T-cell (primary cell): ENCODE data around the gene THTPA. TPM values are rescaled to one million over a fixed set of nuclear protein-coding genes. Genes with fewer than 3 reads are reported as not detected.

Experiments
- ATAC-seq, 4 experiments: fragments of 200-7000 bp in 3 of 4; fragments of 150-1000 bp in 1 of 4; cut with Tn5 transposase; replicated peaks in 1 of 4; 1 replicate in 3 of 4; 2 replicates in 1 of 4; pipeline ENCODE4 v1.10.0; 2021; ENCODE audit warnings: moderate library complexity in 3 of 4, mild to moderate bottlenecking in 2 of 4, moderate number of reproducible peaks in 1 of 4
- CTCF ChIA-PET, 2 donors: fragments of 300-600 bp; sonication (Branson Sonifier 250); formaldehyde crosslinking; loops; one replicate each; lab custom pipeline; 2022; ENCODE audit warnings: antibody characterized with exemption in 2 of 2; lab: Charles Lee
- POLR2A ChIA-PET, 2 donors: fragments of 300-600 bp; sonication (Branson Sonifier 250); formaldehyde crosslinking; loops; one replicate each; lab custom pipeline; 2022; ENCODE audit warnings: antibody characterized with exemption in 2 of 2; lab: Charles Lee
- DNase-seq, 35 experiments: peaks; one replicate each; pipeline versions ENCODE4 v3.0.0 to v3.0.0-alpha.2; 2013 to 2023
- H3K27ac ChIP-seq: one replicate; pipeline ENCODE4 v1.5.1; 2013; ENCODE audit warnings: low read length
- H3K27me3 ChIP-seq, 2 experiments: replicated peaks in 1 of 2; 1 replicate in 1 of 2; 2 replicates in 1 of 2; pipeline versions ENCODE4 v1.6.1 to v1.7.0; 2013; ENCODE audit warnings: low read length in 1 of 2, mixed read lengths in 1 of 2; ENCODE audit not compliant: control insufficient read depth in 2 of 2, insufficient read depth in 2 of 2; ENCODE audit errors: extremely low read depth in 1 of 2
- H3K36me3 ChIP-seq, 2 donors: 1 replicate in 1 of 2; 2 replicates in 1 of 2; pipeline versions ENCODE4 v1.6.1 to v1.7.0; 2013; ENCODE audit warnings: low read length in 1 of 2; ENCODE audit not compliant: control insufficient read depth in 2 of 2, insufficient read depth in 1 of 2; ENCODE audit errors: extremely low read depth in 1 of 2
- H3K4me1 ChIP-seq, 2 experiments: 1 replicate in 1 of 2; 2 replicates in 1 of 2; pipeline versions ENCODE4 v1.6.1 to v1.7.0; 2013; ENCODE audit warnings: low read length in 2 of 2, mixed read lengths in 1 of 2; ENCODE audit not compliant: insufficient read depth in 2 of 2, control insufficient read depth in 1 of 2; ENCODE audit errors: extremely low read depth in 1 of 2
- H3K4me3 ChIP-seq, 2 donors: 1 replicate in 1 of 2; 2 replicates in 1 of 2; pipeline versions ENCODE4 v1.5.1 to v1.7.0; 2013; ENCODE audit warnings: mild to moderate bottlenecking in 2 of 2, low read length in 1 of 2, moderate library complexity in 1 of 2; ENCODE audit not compliant: control insufficient read depth in 1 of 2; ENCODE audit errors: extremely low read depth in 1 of 2
- H3K9me3 ChIP-seq: 2 replicates; pipeline ENCODE4 v1.7.0; 2013
- H3K27ac Mint-ChIP-seq, 2 donors: one replicate each; pipeline ENCODE4 v1.8.0; 2020 to 2021; ENCODE audit warnings: mild to moderate bottlenecking in 2 of 2, mixed read lengths in 2 of 2
- H3K27me3 Mint-ChIP-seq, 2 donors: one replicate each; pipeline ENCODE4 v1.8.0; 2021 to 2022; ENCODE audit warnings: mixed read lengths in 2 of 2
- H3K36me3 Mint-ChIP-seq: one replicate; pipeline ENCODE4 v1.8.0; 2021; ENCODE audit warnings: mixed read lengths
- H3K4me1 Mint-ChIP-seq, 3 donors: one replicate each; pipeline ENCODE4 v1.8.0; 2020 to 2022; ENCODE audit warnings: mixed read lengths in 3 of 3, mild to moderate bottlenecking in 1 of 3
- H3K4me3 Mint-ChIP-seq, 3 donors: one replicate each; pipeline ENCODE4 v1.8.0; 2020 to 2022; ENCODE audit warnings: mild to moderate bottlenecking in 3 of 3, mixed read lengths in 3 of 3, moderate library complexity in 3 of 3
- H3K9me3 Mint-ChIP-seq, 3 donors: one replicate each; pipeline ENCODE4 v1.8.0; 2020 to 2022; ENCODE audit warnings: mixed read lengths in 3 of 3
- WGBS: methylation state at CpG from one replicate; pipeline ENCODE4 v1.1.5; 2013; ENCODE audit warnings: missing lambda C conversion rate; ENCODE audit not compliant: insufficient coverage; 5-methylcytosine and 5-hydroxymethylcytosine counted together
- total RNA-seq, 35 experiments: library from RNA in 6 of 35; stranded (reverse) in 6 of 35; fragments of 120-200 nt in 1 of 35; gene quantifications; one replicate each; pipeline versions ENCODE4 v1.2.1 to v1.2.4 and lab custom pipeline; 2013 to 2026

Gene THTPA
- total RNA-seq, 5 donors from 2014 or later (not counting 1 experiment from before 2014, with no cell fraction given): 13.3 to 26.4 (median 20.5) TPM

DNA sequence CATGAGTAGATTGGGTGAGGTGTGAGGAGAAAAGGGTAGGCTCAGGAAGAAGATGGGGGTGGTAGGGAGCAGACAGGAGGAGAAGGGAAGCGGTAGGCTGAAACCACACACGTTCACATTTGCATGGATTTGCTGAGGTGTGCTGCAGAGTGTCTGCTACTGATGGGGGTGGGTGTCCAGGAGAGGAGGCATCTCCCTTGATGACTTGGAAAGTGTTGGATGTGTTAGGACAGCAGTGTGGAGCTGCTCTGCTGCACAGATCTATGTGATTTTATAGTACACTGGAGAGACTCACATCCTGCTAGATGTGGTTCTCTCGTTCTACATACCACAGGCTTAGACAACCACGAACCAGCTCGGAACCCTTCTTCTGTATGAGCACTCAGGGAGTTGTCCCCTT, 13.8 kb upstream of the THTPA start:
- peaks cover 0 to 9% of the 10 kb centered on the region in 2 experiments for H3K27me3 ChIP-seq
- H3K4me1 ChIP-seq: peaks cover 0 to 3% of the 10 kb centered on the region in 2 experiments
- H3K4me3 ChIP-seq: no peak overlapping the region
- no peaks in the 10 kb centered on the region for H3K9me3 Mint-ChIP-seq
- H3K4me1 Mint-ChIP-seq: no peaks in the 10 kb centered on the region
- DNase-seq (no peak), ATAC-seq (no peak)
- H3K36me3 ChIP-seq: no peaks in the 10 kb centered on the region
- CTCF ChIA-PET: interaction anchor here (0.6 to 1.3 kb wide), 4 partner anchors 9 to 367 kb away, joined by 3 to 10 read pairs (median 4); no protein-coding TSS in a partner anchor
- H3K4me3 Mint-ChIP-seq: no peak overlapping the region
- 61% methylated on average over 3 of the region's 5 CpGs for WGBS
- no peak overlapping the region for H3K27ac ChIP-seq
- POLR2A ChIA-PET: no interaction called here
- no peaks in the 10 kb centered on the region for H3K9me3 ChIP-seq
- H3K27me3 Mint-ChIP-seq: peaks cover 0 to 6% of the 10 kb centered on the region in 2 donors
- H3K36me3 Mint-ChIP-seq: no peaks in the 10 kb centered on the region
- no peak overlapping the region for H3K27ac Mint-ChIP-seq

DNA sequence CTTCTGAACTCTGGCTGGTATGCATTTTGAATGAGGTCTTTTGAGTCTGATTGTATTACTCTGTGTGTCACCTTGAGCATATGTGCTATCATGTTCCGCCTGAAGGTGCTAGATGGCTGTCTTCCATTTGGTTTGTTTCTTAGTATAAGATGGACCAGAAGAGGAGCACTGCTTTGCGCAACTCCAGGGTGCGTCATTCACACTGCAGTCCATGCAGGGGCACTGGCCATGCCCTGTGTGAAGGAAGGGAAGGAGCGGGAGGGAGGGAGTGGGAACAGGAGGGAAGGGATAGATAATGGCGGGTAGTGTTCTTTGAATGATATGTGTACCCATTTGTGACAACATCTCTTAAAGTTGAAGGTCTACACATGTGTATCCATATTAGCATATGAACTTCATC, 12.7 kb upstream of the THTPA start:
- Mint-ChIP-seq H3K27me3 (peaks cover 0 to 6% of the 10 kb centered on the region in 2 donors), H3K9me3 (no peaks in the 10 kb centered on the region), H3K36me3 (no peaks in the 10 kb centered on the region), H3K27ac (no peak overlapping the region), H3K4me3 (no peak overlapping the region), H3K4me1 (no peaks in the 10 kb centered on the region)
- H3K4me1 ChIP-seq: peaks cover 0 to 3% of the 10 kb centered on the region in 2 experiments
- ChIA-PET POLR2A (no interaction called here), CTCF (no interaction called here)
- H3K9me3 ChIP-seq: no peaks in the 10 kb centered on the region
- no peak overlapping the region for H3K27ac ChIP-seq
- WGBS: 94% methylated on average over 3 of the region's 5 CpGs
- no peaks in the 10 kb centered on the region for H3K36me3 ChIP-seq
- no peak for DNase-seq
- peaks cover 0 to 9% of the 10 kb centered on the region in 2 experiments for H3K27me3 ChIP-seq
- no peak for ATAC-seq
- no peak overlapping the region for H3K4me3 ChIP-seq

DNA sequence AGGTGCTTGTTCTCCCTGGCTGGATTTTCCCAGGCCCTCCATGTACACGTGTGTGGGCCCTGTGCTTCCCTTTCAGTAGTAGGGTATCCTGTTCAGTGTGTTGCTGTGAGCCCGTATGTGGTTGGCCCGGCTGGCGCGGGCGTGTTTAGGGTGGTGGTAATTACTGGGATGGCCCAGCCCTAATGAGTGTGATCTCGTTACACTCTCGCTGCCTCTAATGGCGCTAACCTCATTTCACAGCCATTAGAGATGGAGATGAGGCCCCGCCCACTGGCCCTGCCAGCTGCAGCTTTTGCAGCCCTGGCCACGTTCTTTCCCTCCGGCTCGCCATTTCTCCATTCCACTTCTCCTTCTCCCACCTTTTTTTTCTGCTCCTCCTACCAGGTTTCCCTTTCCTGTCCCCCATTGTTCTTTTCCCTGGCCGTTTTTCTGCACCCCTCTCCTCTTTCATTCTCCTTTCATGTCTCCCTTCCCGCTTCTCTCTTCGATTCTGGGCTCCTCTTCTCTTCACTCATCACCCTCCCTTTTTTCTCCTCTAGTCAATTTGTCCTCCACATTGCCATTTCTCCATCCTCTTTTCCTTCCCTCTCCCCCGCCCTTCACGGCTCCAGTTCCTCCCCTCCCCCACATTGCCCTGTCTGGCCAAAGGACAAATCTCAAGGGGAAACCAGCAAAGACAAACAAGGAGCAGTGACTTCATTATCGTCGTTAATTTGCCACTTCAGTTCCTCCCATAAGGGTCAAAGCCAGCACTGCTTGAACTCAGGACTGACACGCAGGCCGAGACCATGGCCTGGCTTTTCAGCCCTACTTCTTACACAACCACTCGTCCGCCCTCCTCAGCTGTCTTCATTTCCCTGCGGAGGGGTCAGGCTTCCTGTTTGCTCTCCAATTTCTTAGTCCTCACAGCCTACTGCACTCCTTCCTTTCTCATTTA, 11.3 kb upstream of the THTPA start:
- no peaks in the 10 kb centered on the region for H3K9me3 ChIP-seq
- ATAC-seq (no peak), DNase-seq (no peak)
- ChIA-PET POLR2A (no interaction called here), CTCF (interaction anchor here in 1 of 2 donors (0.6 kb wide), 1 partner anchor 54 kb away, joined by 3 read pairs; no protein-coding TSS in a partner anchor)
- no peaks in the 10 kb centered on the region for H3K4me1 ChIP-seq
- H3K4me3 Mint-ChIP-seq: no peak overlapping the region
- no peaks in the 10 kb centered on the region for H3K9me3 Mint-ChIP-seq
- H3K27ac ChIP-seq: no peak overlapping the region
- H3K36me3 ChIP-seq: no peaks in the 10 kb centered on the region
- 80% methylated on average over 22 of the region's 25 CpGs for WGBS
- no peak overlapping the region for H3K4me3 ChIP-seq
- H3K4me1 Mint-ChIP-seq: no peaks in the 10 kb centered on the region
- no peak overlapping the region for H3K27ac Mint-ChIP-seq
- H3K36me3 Mint-ChIP-seq: no peaks in the 10 kb centered on the region
- peaks cover 0 to 2% of the 10 kb centered on the region in 2 donors for H3K27me3 Mint-ChIP-seq
- H3K27me3 ChIP-seq: peaks cover 0 to 2% of the 10 kb centered on the region in 2 experiments

DNA sequence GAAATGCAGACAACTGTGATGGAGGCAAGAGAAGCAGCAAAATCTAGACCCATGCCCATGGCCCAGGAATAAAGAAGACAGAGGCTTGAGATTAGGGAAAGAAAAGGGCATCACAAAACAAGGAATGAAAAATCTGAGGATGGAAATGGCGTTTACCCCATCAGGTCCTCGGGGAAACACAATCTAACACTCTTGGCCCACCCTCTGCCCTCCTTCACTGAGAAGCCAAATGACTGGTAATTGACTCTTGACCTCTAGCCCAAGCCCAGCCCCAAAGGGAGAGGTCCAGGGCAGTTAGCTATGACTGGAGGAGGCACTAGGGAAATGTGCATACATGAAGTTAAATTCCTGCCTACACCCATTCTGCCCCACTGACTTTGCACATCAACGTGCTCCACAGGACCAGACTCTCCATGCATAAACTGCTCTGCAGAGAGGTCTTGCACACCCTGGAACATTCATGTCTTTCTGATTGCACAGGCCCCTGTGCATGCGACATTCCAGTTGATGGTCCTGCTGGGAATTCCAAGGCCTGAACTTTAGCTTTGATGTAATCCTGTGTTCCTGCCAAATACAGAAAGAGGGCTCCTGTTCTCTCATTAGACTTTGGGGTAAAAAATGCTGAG, 10.2 kb upstream of the THTPA start:
- no peak for DNase-seq
- Histone ChIP-seq H3K4me3 (no peak overlapping the region), H3K4me1 (peaks cover 0 to 6% of the 10 kb centered on the region in 2 experiments), H3K9me3 (no peaks in the 10 kb centered on the region), H3K27me3 (peaks cover 0 to 12% of the 10 kb centered on the region in 2 experiments), H3K27ac (no peak overlapping the region), H3K36me3 (no peaks in the 10 kb centered on the region)
- H3K4me1 Mint-ChIP-seq: peaks cover 0 to under 1% (median 0%) of the 10 kb centered on the region in 3 donors
- H3K36me3 Mint-ChIP-seq: no peaks in the 10 kb centered on the region
- CTCF ChIA-PET: interaction anchor here in 1 of 2 donors (0.6 kb wide), 1 partner anchor 55 kb away, joined by 3 read pairs; no protein-coding TSS in a partner anchor
- POLR2A ChIA-PET: no interaction called here
- no peaks in the 10 kb centered on the region for H3K27me3 Mint-ChIP-seq
- no peak overlapping the region for H3K4me3 Mint-ChIP-seq
- 100% methylated on average over 1 of the region's 4 CpGs for WGBS
- no peak for ATAC-seq
- no peak overlapping the region for H3K27ac Mint-ChIP-seq
- no peaks in the 10 kb centered on the region for H3K9me3 Mint-ChIP-seq

DNA sequence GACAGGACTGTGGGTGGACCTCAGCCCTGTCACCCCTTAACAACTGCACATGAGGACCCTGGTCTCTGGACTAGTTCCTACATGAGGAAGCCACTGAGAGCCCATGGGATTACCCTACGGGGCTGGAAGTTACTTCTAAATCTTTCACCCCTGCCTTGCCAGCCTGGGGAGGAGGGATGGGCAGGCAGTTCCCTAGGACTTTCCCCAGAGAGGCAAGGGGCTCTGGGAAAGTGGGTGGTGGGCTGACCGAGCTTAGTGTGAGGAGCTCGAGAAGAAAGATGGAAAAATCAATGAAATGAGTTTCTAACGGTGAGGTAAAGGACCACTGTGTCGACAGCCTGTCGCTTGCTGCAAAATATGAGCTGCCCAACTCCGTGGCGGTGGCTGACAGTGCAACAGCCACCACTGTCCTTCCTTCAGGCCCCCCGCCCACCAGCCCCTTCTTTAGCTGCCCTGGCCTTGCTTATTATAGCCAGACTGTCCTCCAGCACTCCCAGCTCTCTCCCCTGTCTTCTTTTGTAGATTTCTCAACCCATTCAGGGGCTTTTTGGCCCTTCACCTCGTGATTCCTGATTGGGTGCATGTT, 9.5 kb upstream of the THTPA start:
- ChIA-PET POLR2A (no interaction called here), CTCF (no interaction called here)
- no peak overlapping the region for H3K27ac Mint-ChIP-seq
- peaks cover 0 to 2% (median 2%) of the 10 kb centered on the region in 3 donors for H3K4me1 Mint-ChIP-seq
- 84% methylated on average over 5 of the region's 10 CpGs for WGBS
- H3K4me3 Mint-ChIP-seq: no peak overlapping the region
- no peak overlapping the region for H3K27ac ChIP-seq
- ATAC-seq (no peak), DNase-seq (no peak)
- H3K36me3 ChIP-seq: no peaks in the 10 kb centered on the region
- H3K9me3 ChIP-seq: no peaks in the 10 kb centered on the region
- peaks cover 0 to 19% of the 10 kb centered on the region in 2 experiments for H3K27me3 ChIP-seq
- no peak overlapping the region for H3K4me3 ChIP-seq
- H3K36me3 Mint-ChIP-seq: no peaks in the 10 kb centered on the region
- no peaks in the 10 kb centered on the region for H3K9me3 Mint-ChIP-seq
- H3K27me3 Mint-ChIP-seq: no peaks in the 10 kb centered on the region
- peaks cover 0 to 11% of the 10 kb centered on the region in 2 experiments for H3K4me1 ChIP-seq

DNA sequence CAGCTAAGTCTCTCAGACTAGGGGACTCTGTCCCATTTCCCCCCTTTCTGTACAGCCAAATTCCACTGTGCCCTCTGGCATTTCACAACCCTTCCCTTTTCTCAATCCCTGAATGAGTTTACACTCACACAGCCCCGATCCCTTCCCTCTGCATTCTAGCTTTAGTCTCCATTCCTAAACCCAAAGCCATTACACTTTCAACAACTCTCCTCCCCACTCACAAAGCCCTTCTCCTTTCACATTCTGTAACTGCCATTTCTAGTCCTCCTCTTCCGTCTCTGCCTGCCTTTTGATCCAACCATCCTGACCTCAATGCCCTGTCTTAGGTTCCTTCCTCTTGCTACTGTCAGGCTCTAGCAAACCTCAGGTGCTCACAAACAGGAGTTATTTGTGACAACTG, 8.1 kb upstream of the THTPA start:
- POLR2A ChIA-PET: no interaction called here
- DNase-seq: no peak
- WGBS: 86% methylated on average over 2 of the region's 2 CpGs
- no peak for ATAC-seq
- no peak overlapping the region for H3K4me3 Mint-ChIP-seq
- Histone ChIP-seq H3K4me1 (peaks cover 0 to 16% of the 10 kb centered on the region in 2 experiments), H3K36me3 (no peaks in the 10 kb centered on the region), H3K9me3 (no peaks in the 10 kb centered on the region), H3K4me3 (no peak overlapping the region), H3K27me3 (peaks cover 0 to 19% of the 10 kb centered on the region in 2 experiments), H3K27ac (no peak overlapping the region)
- no peaks in the 10 kb centered on the region for H3K9me3 Mint-ChIP-seq
- H3K27ac Mint-ChIP-seq: no peak overlapping the region
- H3K27me3 Mint-ChIP-seq: no peaks in the 10 kb centered on the region
- H3K4me1 Mint-ChIP-seq: peaks cover 6 to 8% (median 6%) of the 10 kb centered on the region in 3 donors
- CTCF ChIA-PET: no interaction called here
- no peaks in the 10 kb centered on the region for H3K36me3 Mint-ChIP-seq
